GM18505 (cell line): Measurements from ENCODE around the gene GFM1.

Experiments used
- ATAC-seq: cut with Tn5 transposase; IDR thresholded peaks from one replicate; pipeline ENCODE4 v1.9.1; 2021; ENCODE audit not compliant: unreplicated experiment
- POLR2A ChIP-seq: IDR thresholded peaks from 4 replicates; pipeline ENCODE4 v1.6.1; 2011; ENCODE audit warnings: borderline replicate concordance; ENCODE audit not compliant: insufficient read depth, insufficient read length; ENCODE audit errors: extremely low read depth

GFM1 gene

DNA sequence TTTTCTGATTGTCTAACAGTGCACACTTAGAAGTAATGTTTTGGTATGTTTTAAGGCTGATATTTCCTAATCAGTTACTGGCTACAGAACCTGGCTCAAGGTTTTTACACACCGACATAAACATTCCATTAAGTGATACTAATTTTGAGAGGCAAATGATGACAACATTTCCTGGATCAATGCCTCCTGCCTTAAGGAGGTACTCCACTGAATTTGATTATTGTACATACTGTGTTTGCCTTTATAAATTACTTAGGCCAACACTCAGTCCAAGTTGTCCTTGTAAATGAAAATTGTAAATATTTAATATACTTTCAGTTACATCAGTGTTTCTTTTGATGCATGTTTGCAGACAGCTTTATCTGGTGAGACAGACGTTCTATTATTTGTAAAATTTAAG, 52.3 kb downstream of the GFM1 start:
- no peak for ATAC-seq
- TF ChIP-seq POLR2A, result no peak

- no peak for ATAC-seq
- TF ChIP-seq POLR2A, result no peak
Observed at GRCh38 chr3:158700559-158700958, 56.2 kb downstream of the GFM1 start.

- TF ChIP-seq POLR2A, result no peak
Observed at GRCh38 chr3:158701420-158702065, 57.2 kb downstream of the GFM1 start.

GRCh38 chr3:158702815-158703481, 58.6 kb downstream of the GFM1 start:
- no peak for TF ChIP-seq POLR2A
- ATAC-seq, result no peak

More at GRCh38 chr3:158701420-158702065, 57.2 kb downstream of the GFM1 start:
- no peak for ATAC-seq

GRCh38 chr3:158703566-158703965, 59.2 kb downstream of the GFM1 start:
- ATAC-seq, result no peak
- TF ChIP-seq POLR2A, result no peak

DNA sequence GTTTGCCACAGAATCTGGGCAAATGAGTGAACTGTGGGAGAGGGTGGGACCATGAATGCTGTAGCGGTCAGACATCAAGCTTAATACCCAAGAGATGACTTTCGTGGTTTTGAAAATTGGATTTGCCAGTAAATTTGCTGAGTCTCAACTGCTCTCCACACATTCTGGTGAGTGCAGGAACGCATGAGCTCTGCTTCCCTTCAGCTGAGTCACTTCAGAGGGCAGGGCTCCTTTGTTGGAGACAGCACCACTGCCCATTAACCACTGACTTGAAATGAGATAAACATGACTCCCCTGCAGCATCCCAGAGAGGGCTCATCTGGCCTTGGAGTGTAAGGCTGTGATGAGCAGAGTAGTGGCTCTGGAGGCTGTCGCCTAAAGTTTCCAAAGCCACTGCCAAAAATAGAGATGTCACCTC, 65.3 kb downstream of the GFM1 start:
- no peak for TF ChIP-seq POLR2A
- ATAC-seq, result no peak

DNA sequence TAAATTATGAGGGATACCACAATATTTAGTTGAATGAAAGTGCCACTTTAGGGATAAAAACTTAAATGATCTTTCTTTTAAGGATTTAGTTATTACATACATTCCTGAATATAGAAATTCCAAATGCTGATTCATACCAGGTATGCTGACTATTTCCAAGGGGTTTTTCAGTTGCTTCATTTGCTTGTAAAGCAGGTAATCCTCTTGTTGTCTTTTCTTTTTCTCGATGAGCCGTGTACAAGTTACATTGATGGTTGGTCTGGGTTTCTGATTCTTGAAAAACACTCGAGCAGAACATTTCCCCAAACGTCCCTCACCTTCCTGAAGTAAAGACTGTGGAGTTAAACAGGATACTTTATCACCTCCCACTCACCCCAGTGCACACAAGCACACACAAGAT, 66.3 kb downstream of the GFM1 start:
- no peak for ATAC-seq
- no peak for TF ChIP-seq POLR2A

DNA sequence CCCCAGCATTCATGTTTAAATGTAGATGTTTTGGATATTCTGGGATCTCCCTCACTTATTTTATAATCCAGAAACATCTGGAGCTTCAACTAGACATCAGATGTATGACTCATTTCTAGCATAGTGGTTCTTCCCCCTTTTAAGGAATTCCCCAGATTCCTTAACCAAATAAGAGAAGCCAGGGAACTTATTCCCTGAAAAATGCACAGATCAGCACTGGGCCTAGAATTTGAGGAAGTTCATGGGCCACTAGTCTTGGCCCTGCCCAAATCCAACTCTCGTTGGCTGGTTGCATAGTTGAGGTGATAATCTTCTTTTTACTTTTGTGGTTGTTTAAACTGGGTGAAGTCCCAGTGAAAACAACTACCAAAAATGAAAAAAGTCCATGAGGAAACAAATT, 67.6 kb downstream of the GFM1 start:
- ATAC-seq, result peak; percentile 61
- no peak for TF ChIP-seq POLR2A

DNA sequence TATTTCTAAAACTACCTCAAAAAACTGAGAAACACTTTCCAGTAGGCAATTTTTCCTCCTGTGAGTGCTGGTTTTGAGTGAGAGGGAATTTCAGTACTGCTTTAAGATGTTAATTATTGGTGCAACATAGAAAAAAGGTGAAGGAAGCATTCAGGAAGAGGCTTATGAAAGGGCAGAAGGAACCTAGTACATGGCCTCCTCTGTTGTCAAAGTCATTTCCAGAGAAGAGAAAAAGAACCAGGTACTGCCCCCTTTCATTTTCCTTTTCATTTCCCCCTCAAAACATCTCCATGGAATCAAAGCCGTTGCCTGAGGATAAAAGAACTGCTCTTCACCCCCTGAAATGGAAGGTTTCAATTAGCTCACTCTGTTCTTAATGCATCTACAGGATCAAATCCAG, 68.1 kb downstream of the GFM1 start:
- no peak for TF ChIP-seq POLR2A
- ATAC-seq, result no peak

DNA sequence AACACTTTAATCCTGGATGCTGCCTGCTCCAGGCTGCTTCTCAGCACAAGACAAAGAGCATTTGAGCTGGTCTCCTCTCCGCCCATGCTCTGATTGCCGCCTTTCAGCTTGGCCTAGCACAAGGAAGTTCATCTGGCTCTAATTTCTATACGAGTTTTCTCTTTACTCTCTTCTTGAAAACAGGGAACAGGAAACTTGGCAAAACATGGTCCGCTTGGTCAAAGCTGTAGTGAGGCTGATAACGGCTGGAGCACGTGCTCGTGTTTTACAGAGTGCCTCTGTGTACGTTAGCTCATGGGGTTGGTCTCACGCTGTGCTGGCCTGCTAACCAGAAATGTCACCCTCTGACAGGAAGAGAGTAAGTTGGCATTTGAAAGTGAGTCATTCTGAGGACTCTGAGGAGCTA, 68.8 kb downstream of the GFM1 start:
- no peak for ATAC-seq
- no peak for TF ChIP-seq POLR2A

DNA sequence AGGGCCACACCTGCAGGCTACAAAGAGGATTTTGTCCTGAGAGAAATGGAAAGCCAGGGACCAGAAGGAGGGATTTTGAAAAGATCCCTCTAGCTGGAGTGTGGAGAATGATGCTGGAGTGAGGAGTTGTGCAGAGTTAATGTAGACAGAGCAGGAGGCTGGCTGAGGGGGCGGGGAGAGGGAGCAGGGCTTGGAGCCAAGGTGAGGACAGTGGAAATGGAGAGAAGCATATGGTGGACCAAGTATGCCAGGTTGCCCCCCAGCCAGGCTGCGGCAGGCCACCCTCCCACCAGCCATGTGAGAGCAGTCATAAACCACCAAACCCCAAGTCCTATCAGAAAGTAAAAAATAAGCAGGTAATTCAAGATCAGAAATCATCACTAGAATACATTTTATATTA, 73.2 kb downstream of the GFM1 start:
- no peak for TF ChIP-seq POLR2A
- ATAC-seq, result no peak

- ATAC-seq, result no peak
- TF ChIP-seq POLR2A, result no peak
Observed at GRCh38 chr3:158718490-158719170, 74.3 kb downstream of the GFM1 start.

DNA sequence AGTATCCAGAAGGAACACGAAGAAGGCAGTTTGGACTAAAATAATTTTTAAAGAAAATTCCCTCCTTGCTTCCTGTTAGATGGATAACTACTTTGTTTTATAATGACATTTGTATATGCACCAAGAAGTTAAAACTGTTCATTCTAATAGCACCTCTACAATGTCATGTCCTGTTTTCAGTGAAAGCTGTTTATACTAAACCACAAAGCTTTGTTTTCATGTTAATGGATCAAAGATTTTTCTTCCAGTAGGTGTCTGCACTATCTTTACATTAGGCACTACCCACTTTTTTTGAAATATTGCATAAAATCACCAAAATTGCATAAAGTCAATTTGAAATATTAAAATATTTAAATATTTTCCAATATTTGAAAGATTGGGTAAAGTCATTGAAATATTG, 77.8 kb downstream of the GFM1 start:
- TF ChIP-seq POLR2A, result no peak
- ATAC-seq, result no peak

GRCh38 chr3:158723991-158724390, 79.7 kb downstream of the GFM1 start:
- no peak for ATAC-seq
- no peak for TF ChIP-seq POLR2A

DNA sequence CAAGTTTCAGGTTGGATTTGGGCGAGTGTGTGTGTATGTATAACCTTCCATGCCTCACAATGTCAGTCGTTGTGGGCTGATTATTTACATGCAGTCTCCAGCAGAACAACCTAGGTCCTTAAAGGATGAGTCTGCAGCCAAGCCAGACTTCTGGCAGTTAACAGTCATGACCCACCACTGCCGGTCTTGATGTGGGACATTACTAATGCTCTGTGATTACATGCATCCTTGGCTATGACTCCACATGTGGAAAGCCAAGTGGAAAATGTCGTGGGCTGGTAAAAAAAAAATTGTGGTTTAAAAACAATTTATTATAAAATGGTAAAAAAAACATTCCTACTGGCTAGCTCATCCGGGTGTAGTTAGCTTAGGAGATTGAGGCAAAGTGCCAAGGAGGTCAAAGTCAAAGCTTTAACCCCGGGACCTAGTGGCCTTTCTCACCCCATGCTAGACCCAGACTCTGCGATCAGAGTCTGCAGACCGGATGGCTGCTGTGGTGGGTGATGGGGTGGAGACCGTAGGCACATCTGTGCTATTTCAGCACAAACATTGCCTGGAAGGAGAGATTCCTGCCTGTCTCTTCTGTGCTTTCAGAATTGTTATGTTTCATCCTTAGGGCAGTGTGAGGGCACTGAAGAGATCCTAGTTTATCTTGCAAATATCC, 81.2 kb downstream of the GFM1 start:
- no peak for TF ChIP-seq POLR2A
- ATAC-seq, result no peak
